H9 (cell line): ENCODE measurements around the gene PLEKHA5. TPM values are rescaled to one million over a fixed set of nuclear protein-coding genes. Genes with fewer than 3 reads are reported as not detected.

ENCODE experiments used
- DNase-seq: peaks from one replicate; pipeline ENCODE4 v3.0.0-alpha.2; 2017
- H2AFZ ChIP-seq: one replicate; pipeline ENCODE4 v1.6.1; 2013; ENCODE audit warnings: mild to moderate bottlenecking, low read length, control low read depth, moderate library complexity
- H2AK5ac ChIP-seq: 2 replicates; pipeline ENCODE4 v1.6.1; 2013; ENCODE audit warnings: low read length, control low read depth, mixed read lengths; ENCODE audit not compliant: insufficient read length
- H2BK120ac ChIP-seq: one replicate; pipeline ENCODE4 v1.6.1; 2013; ENCODE audit warnings: low read depth, mild to moderate bottlenecking, low read length, control low read depth, inconsistent platforms; ENCODE audit not compliant: poor library complexity, severe bottlenecking
- H2BK12ac ChIP-seq: 2 replicates; pipeline ENCODE4 v1.6.1; 2013; ENCODE audit warnings: low read length, control low read depth, mixed read lengths, low read depth; ENCODE audit not compliant: insufficient read length
- H2BK15ac ChIP-seq: 2 replicates; pipeline ENCODE4 v1.6.1; 2013; ENCODE audit warnings: low read depth, low read length, control low read depth
- H2BK20ac ChIP-seq: one replicate; pipeline ENCODE4 v1.6.1; 2013; ENCODE audit warnings: low read depth, mild to moderate bottlenecking, low read length, control low read depth, inconsistent platforms; ENCODE audit not compliant: poor library complexity, severe bottlenecking
- H2BK5ac ChIP-seq: 2 replicates; pipeline ENCODE4 v1.6.1; 2013; ENCODE audit warnings: low read length, control low read depth, mixed read lengths; ENCODE audit not compliant: insufficient read length
- H3K14ac ChIP-seq: 2 replicates; pipeline ENCODE4 v1.6.1; 2013; ENCODE audit warnings: low read length, control low read depth; ENCODE audit not compliant: insufficient read depth
- H3K18ac ChIP-seq: 2 replicates; pipeline ENCODE4 v1.6.1; 2013; ENCODE audit warnings: low read depth, mild to moderate bottlenecking, mixed read lengths, low read length, control low read depth; ENCODE audit not compliant: insufficient read length
- H3K23ac ChIP-seq: 2 replicates; pipeline ENCODE4 v1.6.1; 2013; ENCODE audit warnings: low read length, control low read depth, mixed read lengths, low read depth; ENCODE audit not compliant: insufficient read length
- H3K23me2 ChIP-seq: 2 replicates; pipeline ENCODE4 v1.6.1; 2013; ENCODE audit warnings: low read depth, mild to moderate bottlenecking, mixed read lengths, low read length, control low read depth; ENCODE audit not compliant: insufficient read length, poor library complexity, severe bottlenecking
- H3K27ac ChIP-seq: 2 replicates; pipeline ENCODE4 v1.5.1; 2013; ENCODE audit warnings: low read length, control low read depth, mixed read lengths, low read depth; ENCODE audit not compliant: insufficient read length
- H3K27me3 ChIP-seq: 2 replicates; pipeline ENCODE4 v1.6.1; 2013; ENCODE audit warnings: low read length, control low read depth, inconsistent platforms; ENCODE audit not compliant: insufficient read depth
- H3K4ac ChIP-seq: 2 replicates; pipeline ENCODE4 v1.6.1; 2013; ENCODE audit warnings: low read depth, mild to moderate bottlenecking, control low read depth, inconsistent platforms, low read length, moderate library complexity
- H3K4me1 ChIP-seq: 2 replicates; pipeline ENCODE4 v1.6.1; 2013; ENCODE audit warnings: low read length, control low read depth, inconsistent platforms; ENCODE audit not compliant: insufficient read depth
- H3K4me2 ChIP-seq: 2 replicates; pipeline ENCODE4 v1.6.1; 2013; ENCODE audit warnings: low read length, control low read depth, mixed read lengths; ENCODE audit not compliant: insufficient read length, insufficient read depth
- H3K56ac ChIP-seq: 2 replicates; pipeline ENCODE4 v1.6.1; 2013; ENCODE audit warnings: low read depth, mild to moderate bottlenecking, mixed read lengths, low read length, control low read depth; ENCODE audit not compliant: insufficient read length
- H3K79me1 ChIP-seq: 2 replicates; pipeline ENCODE4 v1.6.1; 2013; ENCODE audit warnings: low read depth, mild to moderate bottlenecking, moderate library complexity, low read length, control low read depth, inconsistent platforms; ENCODE audit not compliant: insufficient read depth, poor library complexity, severe bottlenecking
- H3K79me2 ChIP-seq: 2 replicates; pipeline ENCODE4 v1.6.1; 2013; ENCODE audit warnings: low read length, control low read depth, inconsistent platforms; ENCODE audit not compliant: insufficient read depth
- H3K9ac ChIP-seq: 2 replicates; pipeline ENCODE4 v1.6.1; 2013; ENCODE audit warnings: low read length, control low read depth, mixed read lengths; ENCODE audit not compliant: insufficient read length; ENCODE audit errors: extremely low read depth
- H3K9me3 ChIP-seq: one replicate; pipeline ENCODE4 v1.6.1; 2013; ENCODE audit warnings: low read depth, low read length, inconsistent platforms; ENCODE audit not compliant: control insufficient read depth
- H3T11ph ChIP-seq: one replicate; pipeline ENCODE4 v1.6.1; 2013; ENCODE audit warnings: mild to moderate bottlenecking, low read length, control low read depth, inconsistent platforms
- H4K20me1 ChIP-seq: one replicate; pipeline ENCODE4 v1.6.1; 2013; ENCODE audit not compliant: control insufficient read depth, insufficient read length, insufficient read depth
- H4K5ac ChIP-seq: 2 replicates; pipeline ENCODE4 v1.6.1; 2013; ENCODE audit warnings: low read depth, mild to moderate bottlenecking, mixed read lengths, low read length, control low read depth; ENCODE audit not compliant: insufficient read length
- H4K8ac ChIP-seq: replicated peaks from 2 replicates; pipeline ENCODE4 v1.6.1; 2013; ENCODE audit warnings: low read length, control low read depth, mixed read lengths, low read depth; ENCODE audit not compliant: insufficient read length
- H4K91ac ChIP-seq: 2 replicates; pipeline ENCODE4 v1.6.1; 2013; ENCODE audit warnings: low read depth, mild to moderate bottlenecking, moderate library complexity, mixed read lengths, low read length, control low read depth; ENCODE audit not compliant: insufficient read length
- H3K27ac Mint-ChIP-seq, 3 experiments: 2 replicates in 2 of 3; 3 replicates in 1 of 3; pipeline ENCODE4 v1.8.0; 2020 to 2021; ENCODE audit warnings: mixed read lengths in 3 of 3, mild to moderate bottlenecking in 1 of 3, moderate library complexity in 1 of 3
- H3K27me3 Mint-ChIP-seq: 2 replicates; pipeline ENCODE4 v1.8.0; 2021; ENCODE audit warnings: low read depth, mild to moderate bottlenecking, moderate library complexity, mixed read lengths
- H3K36me3 Mint-ChIP-seq, 3 experiments: 2 replicates in 2 of 3; 3 replicates in 1 of 3; pipeline ENCODE4 v1.8.0; 2020 to 2021; ENCODE audit warnings: low read depth in 3 of 3, mixed read lengths in 3 of 3; ENCODE audit not compliant: insufficient read depth in 1 of 3
- H3K4me1 Mint-ChIP-seq, 2 experiments: 2 replicates each; pipeline ENCODE4 v1.8.0; 2020; ENCODE audit warnings: mixed read lengths in 2 of 2
- H3K4me3 Mint-ChIP-seq, 2 experiments: 2 replicates in 1 of 2; 3 replicates in 1 of 2; pipeline ENCODE4 v1.8.0; 2020 to 2021; ENCODE audit warnings: mild to moderate bottlenecking in 2 of 2, mixed read lengths in 2 of 2, moderate library complexity in 1 of 2
- H3K9me3 Mint-ChIP-seq, 2 experiments: 2 replicates in 1 of 2; 3 replicates in 1 of 2; pipeline ENCODE4 v1.8.0; 2020; ENCODE audit warnings: mild to moderate bottlenecking in 2 of 2, mixed read lengths in 2 of 2, moderate library complexity in 1 of 2
- WGBS: extraction: QIAGEN DNeasy Blood & Tissue Kit; methylation state at CpG from one replicate; pipeline ENCODE4 v1.1.7; 2013; ENCODE audit warnings: missing lambda C conversion rate, low lambda C conversion rate, mixed read lengths; ENCODE audit not compliant: insufficient read length; ENCODE audit errors: extremely low coverage; 5-methylcytosine and 5-hydroxymethylcytosine counted together
- total RNA-seq: library from RNA; stranded (reverse); gene quantifications from 2 replicates; pipeline ENCODE4 v1.2.1, GENCODE V29; 2021
- TF ChIP-seq, protein P1 (sequence below): fragments of 200-600 bp; sonication (generic); conservative IDR thresholded peaks from 3 replicates; pipeline ENCODE4 v1.8.0; 2021; ENCODE audit warnings: antibody characterized with exemption, mild to moderate bottlenecking

PLEKHA5 gene
- total RNA-seq, 1 experiment from 2014 or later, result 86.7 TPM

DNA sequence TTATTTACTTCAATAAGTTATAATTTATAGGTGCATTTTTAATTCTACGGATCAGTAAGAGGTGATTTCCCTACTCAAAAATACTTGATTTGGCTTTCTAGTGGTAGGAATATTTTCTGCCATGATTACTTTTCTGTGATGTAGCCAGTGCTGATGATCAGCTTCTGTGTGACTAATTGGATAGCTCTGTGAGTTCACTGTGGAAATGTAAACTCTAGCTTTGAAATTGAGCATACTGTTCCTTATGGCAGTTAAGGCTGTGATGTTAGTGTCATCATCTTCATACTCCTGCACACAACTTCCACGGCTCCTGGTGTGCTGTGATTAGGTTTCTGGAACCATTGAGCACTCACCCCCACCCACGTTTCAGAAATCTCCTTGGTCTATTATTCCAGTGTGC, 48.2 kb downstream of the PLEKHA5 start:
- Histone ChIP-seq H3K79me2 (peaks cover 3% of the 10 kb centered on the region; the same call in 1 of the 2 replicates), H3K9ac (no peak overlapping the region), H2AK5ac (no peak overlapping the region)

More for the DNA sequence above, 48.2 kb downstream of the PLEKHA5 start:
- Histone ChIP-seq H3K14ac (no peak overlapping the region), H4K91ac (no peak overlapping the region), H4K5ac (no peak overlapping the region), H3K27ac (no peak overlapping the region), H3K56ac (no peak overlapping the region), H3K4ac (no peak overlapping the region), H2BK15ac (no peak overlapping the region), H2AFZ (no peak overlapping the region), H2BK120ac (no peak overlapping the region), H3K27me3 (no peaks in the 10 kb centered on the region), H3K23ac (no peak overlapping the region), H3K4me1 (no peaks in the 10 kb centered on the region; the same call in 1 of the 2 replicates), H3K18ac (no peak overlapping the region), H2BK20ac (no peak overlapping the region), H2BK5ac (no peak overlapping the region), H3K23me2 (no peaks in the 10 kb centered on the region), H3K79me1 (peaks cover 6% of the 10 kb centered on the region), H2BK12ac (no peak overlapping the region), H3T11ph (no peak overlapping the region), H3K9me3 (no peaks in the 10 kb centered on the region), H4K8ac (no peak overlapping the region), H3K4me2 (no peak overlapping the region), H4K20me1 (no peaks in the 10 kb centered on the region)
- WGBS, result no CpG with 5 or more reads among the region's 3 CpGs
- Mint-ChIP-seq H3K4me1 (peaks cover 26 to 47% of the 10 kb centered on the region in 2 experiments), H3K27ac (peak overlapping the region in 2 of 3 experiments; percentile 57 to 84; a peak in 2 of 7 replicates), H3K36me3 (peaks cover 0 to 32% (median 21%) of the 10 kb centered on the region in 3 experiments; a peak in 6 of 7 replicates), H3K4me3 (no peak overlapping the region), H3K9me3 (no peaks in the 10 kb centered on the region), H3K27me3 (no peaks in the 10 kb centered on the region)
- TF ChIP-seq, protein P1, sequence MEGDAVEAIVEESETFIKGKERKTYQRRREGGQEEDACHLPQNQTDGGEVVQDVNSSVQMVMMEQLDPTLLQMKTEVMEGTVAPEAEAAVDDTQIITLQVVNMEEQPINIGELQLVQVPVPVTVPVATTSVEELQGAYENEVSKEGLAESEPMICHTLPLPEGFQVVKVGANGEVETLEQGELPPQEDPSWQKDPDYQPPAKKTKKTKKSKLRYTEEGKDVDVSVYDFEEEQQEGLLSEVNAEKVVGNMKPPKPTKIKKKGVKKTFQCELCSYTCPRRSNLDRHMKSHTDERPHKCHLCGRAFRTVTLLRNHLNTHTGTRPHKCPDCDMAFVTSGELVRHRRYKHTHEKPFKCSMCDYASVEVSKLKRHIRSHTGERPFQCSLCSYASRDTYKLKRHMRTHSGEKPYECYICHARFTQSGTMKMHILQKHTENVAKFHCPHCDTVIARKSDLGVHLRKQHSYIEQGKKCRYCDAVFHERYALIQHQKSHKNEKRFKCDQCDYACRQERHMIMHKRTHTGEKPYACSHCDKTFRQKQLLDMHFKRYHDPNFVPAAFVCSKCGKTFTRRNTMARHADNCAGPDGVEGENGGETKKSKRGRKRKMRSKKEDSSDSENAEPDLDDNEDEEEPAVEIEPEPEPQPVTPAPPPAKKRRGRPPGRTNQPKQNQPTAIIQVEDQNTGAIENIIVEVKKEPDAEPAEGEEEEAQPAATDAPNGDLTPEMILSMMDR, result no peak
- DNase-seq, result no peak
